ENCODE measurements around the gene TPRX1.
"Not testable (repeated sequence)": the region's sequence is repeated elsewhere in the genome, so short reads cannot be mapped to it uniquely, and the experiment has no call there.

The TPRX1 gene

GRCh38 chr19:47804451-47804850, at the start of gene TPRX1:
TSS of gene TPRX1 (minus strand) at chr19:47804551. CDS start at chr19:47804539, 12 bp downstream.
- DNase-seq, result not testable (repeated sequence)

GRCh38 chr19:47853003-47853402, 48.7 kb upstream of the TPRX1 start:
- no peak for DNase-seq

GRCh38 chr19:47848823-47849473, 44.6 kb upstream of the TPRX1 start:
- DNase-seq, result peak; percentile 74

- no peak for DNase-seq
Observed at GRCh38 chr19:47848425-47848822, 44.1 kb upstream of the TPRX1 start.

- no peak for DNase-seq
Observed at GRCh38 chr19:47842941-47843340, 38.6 kb upstream of the TPRX1 start.

- DNase-seq, result no peak
Observed at GRCh38 chr19:47839913-47840312, 35.6 kb upstream of the TPRX1 start.

- no peak for DNase-seq
Observed at GRCh38 chr19:47839411-47839810, 35.1 kb upstream of the TPRX1 start.

GRCh38 chr19:47836038-47836437, 31.7 kb upstream of the TPRX1 start:
- DNase-seq, result no peak

GRCh38 chr19:47832723-47833122, 28.4 kb upstream of the TPRX1 start:
- no peak for DNase-seq

GRCh38 chr19:47826800-47827199, 22.4 kb upstream of the TPRX1 start:
- no peak for DNase-seq

- no peak for DNase-seq
Observed at GRCh38 chr19:47824396-47824795, 20.0 kb upstream of the TPRX1 start.

GRCh38 chr19:47821460-47822020, 17.2 kb upstream of the TPRX1 start, which contains the start of gene CRX:
TSS of gene CRX (plus strand) at chr19:47821937. CDS start at chr19:47834444, 12,507 bp downstream.
- DNase-seq, result no peak

GRCh38 chr19:47820410-47820809, 16.1 kb upstream of the TPRX1 start:
- no peak for DNase-seq

- DNase-seq, result no peak
Observed at GRCh38 chr19:47819858-47820257, 15.5 kb upstream of the TPRX1 start.

GRCh38 chr19:47818221-47818620, 13.9 kb upstream of the TPRX1 start:
- not testable (repeated sequence) for DNase-seq

GRCh38 chr19:47816270-47816669, 11.9 kb upstream of the TPRX1 start:
- not testable (repeated sequence) for DNase-seq

- DNase-seq, result no peak
Observed at GRCh38 chr19:47813995-47814328, 9.6 kb upstream of the TPRX1 start.

- DNase-seq, result peak; percentile 89
Observed at GRCh38 chr19:47813304-47813994, 9.1 kb upstream of the TPRX1 start.

GRCh38 chr19:47806435-47806834, 2.1 kb upstream of the TPRX1 start:
- DNase-seq, result no peak

GRCh38 chr19:47805313-47805712, 962 bp upstream of the TPRX1 start:
- no peak for DNase-seq

GRCh38 chr19:47803671-47804070, 680 bp downstream of the TPRX1 start:
- not testable (repeated sequence) for DNase-seq

GRCh38 chr19:47803148-47803547, 1.2 kb downstream of the TPRX1 start:
- DNase-seq, result not testable (repeated sequence)

GRCh38 chr19:47802521-47803043, 1.8 kb downstream of the TPRX1 start:
- no peak for DNase-seq

GRCh38 chr19:47801270-47801669, 3.1 kb downstream of the TPRX1 start:
- no peak for DNase-seq

All from activated CD4-positive, alpha-beta T cell treated with anti-CD3 and anti-CD28 coated beads for 48 hours (primary cell).